Cardiac muscle cell (in vitro differentiated cells and primary cell): ENCODE data around the gene ZFP90. TPM values are rescaled to one million over a fixed set of nuclear protein-coding genes. Genes with fewer than 3 reads are reported as not detected.

Experiments
- DNase-seq, 2 donors: peaks; one replicate each; pipeline versions ENCODE4 v3.0.0 to v3.0.0-alpha.2; 2010 to 2017; ENCODE audit warnings: low read depth in 1 of 2, low spot score in 1 of 2
- H3K27ac ChIP-seq: fragments of 200-600 bp; sonication (generic); 2 replicates; pipeline ENCODE4 v1.5.1; 2016
- H3K27me3 ChIP-seq: fragments of 200-600 bp; sonication (generic); 2 replicates; pipeline ENCODE4 v1.6.0; 2016; ENCODE audit warnings: control low read depth
- H3K36me3 ChIP-seq: fragments of 200-600 bp; sonication (generic); 2 replicates; pipeline ENCODE4 v1.5.1; 2016; ENCODE audit warnings: control low read depth
- H3K4me1 ChIP-seq: fragments of 200-600 bp; sonication (generic); 2 replicates; pipeline ENCODE4 v1.8.1; 2017; ENCODE audit warnings: low read depth, mild to moderate bottlenecking, mixed run types
- H3K4me3 ChIP-seq: fragments of 200-600 bp; sonication (generic); 2 replicates; pipeline ENCODE4 v1.5.1; 2016; ENCODE audit warnings: mild to moderate bottlenecking
- H3K9me3 ChIP-seq: fragments of 200-600 bp; sonication (generic); 2 replicates; pipeline ENCODE4 v1.5.1; 2017; ENCODE audit warnings: low read depth, mild to moderate bottlenecking, control low read depth
- polyA plus RNA-seq: library from polyadenylated mRNA; unstranded; fragments of >200 nt; fragmentation: Nextera tagmentation; extraction: Ambion mirVana; gene quantifications from 2 replicates; pipeline ENCODE4 v1.2.1, GENCODE V29; 2016
- total RNA-seq: library from RNA; depleted of rRNA; stranded (reverse); fragments of >200 nt; gene quantifications from 2 replicates; pipeline ENCODE4 v1.2.3, GENCODE V29; 2016
- TF ChIP-seq, protein P1 (sequence below): IDR thresholded peaks from 2 replicates; pipeline ENCODE4 v1.5.1; 2012; ENCODE audit warnings: low read depth, mild to moderate bottlenecking, low read length

ZFP90 gene
- total and polyA plus RNA-seq, 2 experiments from 2014 or later, result 29.1 to 69.3 TPM

DNA sequence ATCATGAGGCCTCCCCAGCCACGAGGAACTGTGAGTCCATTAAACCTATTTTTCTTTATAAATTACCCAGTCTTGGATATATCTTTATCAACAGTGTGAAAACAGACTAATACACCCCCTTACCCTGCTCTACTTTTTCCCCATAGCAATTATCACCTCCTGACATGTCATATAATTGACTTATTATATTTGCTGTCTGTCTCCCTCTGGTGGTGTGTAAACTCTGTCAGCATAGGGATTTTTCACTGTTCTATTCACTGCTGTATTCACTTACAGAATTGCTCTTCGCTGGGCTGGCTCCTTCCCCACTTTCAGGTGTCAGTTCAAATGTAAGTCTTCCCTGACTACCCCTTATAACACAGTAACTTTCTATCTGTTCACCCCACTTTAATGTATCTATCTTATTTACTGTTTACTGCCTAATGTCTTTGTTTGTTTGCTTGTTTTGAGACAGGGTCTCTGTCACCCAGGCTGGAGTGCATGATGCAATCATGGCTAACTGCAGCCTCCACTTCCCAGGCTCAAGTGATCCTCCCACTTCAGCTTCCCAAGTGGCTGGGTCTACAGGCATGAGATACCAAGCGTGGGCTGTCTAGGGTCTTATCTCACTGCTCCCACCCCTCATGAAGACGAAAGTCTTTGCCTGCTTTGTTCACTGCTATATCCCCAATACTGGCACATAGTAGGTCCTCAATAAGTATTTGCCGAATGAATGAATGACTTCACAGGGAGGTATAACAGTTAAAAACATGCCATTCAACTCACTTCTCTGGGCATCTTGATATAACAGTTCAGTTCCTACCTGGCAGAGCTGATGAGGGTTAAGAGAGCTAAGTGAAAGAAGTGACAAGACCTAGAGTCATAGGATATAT is 53.6 kb downstream of the ZFP90 start:
- peak in 1 of 2 donors; percentile 27 for DNase-seq
- H3K4me3 ChIP-seq, result no peak overlapping the region
- no peak overlapping the region for H3K27ac ChIP-seq
- H3K27me3 ChIP-seq, result no peaks in the 10 kb centered on the region
- no peaks in the 10 kb centered on the region for H3K4me1 ChIP-seq
- H3K36me3 ChIP-seq, result no peaks in the 10 kb centered on the region
- no peaks in the 10 kb centered on the region for H3K9me3 ChIP-seq
- TF ChIP-seq, protein P1, sequence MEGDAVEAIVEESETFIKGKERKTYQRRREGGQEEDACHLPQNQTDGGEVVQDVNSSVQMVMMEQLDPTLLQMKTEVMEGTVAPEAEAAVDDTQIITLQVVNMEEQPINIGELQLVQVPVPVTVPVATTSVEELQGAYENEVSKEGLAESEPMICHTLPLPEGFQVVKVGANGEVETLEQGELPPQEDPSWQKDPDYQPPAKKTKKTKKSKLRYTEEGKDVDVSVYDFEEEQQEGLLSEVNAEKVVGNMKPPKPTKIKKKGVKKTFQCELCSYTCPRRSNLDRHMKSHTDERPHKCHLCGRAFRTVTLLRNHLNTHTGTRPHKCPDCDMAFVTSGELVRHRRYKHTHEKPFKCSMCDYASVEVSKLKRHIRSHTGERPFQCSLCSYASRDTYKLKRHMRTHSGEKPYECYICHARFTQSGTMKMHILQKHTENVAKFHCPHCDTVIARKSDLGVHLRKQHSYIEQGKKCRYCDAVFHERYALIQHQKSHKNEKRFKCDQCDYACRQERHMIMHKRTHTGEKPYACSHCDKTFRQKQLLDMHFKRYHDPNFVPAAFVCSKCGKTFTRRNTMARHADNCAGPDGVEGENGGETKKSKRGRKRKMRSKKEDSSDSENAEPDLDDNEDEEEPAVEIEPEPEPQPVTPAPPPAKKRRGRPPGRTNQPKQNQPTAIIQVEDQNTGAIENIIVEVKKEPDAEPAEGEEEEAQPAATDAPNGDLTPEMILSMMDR, result peak; percentile 24

DNA sequence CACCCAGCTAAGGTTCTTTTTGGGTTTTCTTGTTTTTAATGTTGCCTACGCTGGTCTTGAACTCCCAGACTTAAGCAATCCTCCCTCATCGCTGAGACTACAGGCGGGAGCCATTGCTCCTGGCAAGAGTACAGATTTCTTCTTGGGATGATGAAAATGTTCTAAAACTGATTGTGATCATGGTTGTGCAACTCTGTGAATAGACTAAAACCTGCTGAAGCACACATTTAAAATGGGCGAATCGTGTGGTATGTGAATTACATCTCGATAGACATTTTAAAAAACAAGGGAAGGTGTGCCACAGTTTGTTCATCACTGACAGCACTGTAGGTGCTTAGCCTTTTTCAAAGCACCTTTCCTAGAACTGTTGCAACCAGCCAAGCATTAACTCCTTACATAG is 57.2 kb downstream of the ZFP90 start:
- H3K9me3 ChIP-seq, result no peaks in the 10 kb centered on the region
- TF ChIP-seq, protein P1, result no peak
- no peaks in the 10 kb centered on the region for H3K4me1 ChIP-seq
- H3K36me3 ChIP-seq, result no peaks in the 10 kb centered on the region
- H3K27ac ChIP-seq, result no peak overlapping the region
- H3K27me3 ChIP-seq, result no peaks in the 10 kb centered on the region
- H3K4me3 ChIP-seq, result no peak overlapping the region
- peak in 1 of 2 donors; percentile 8 for DNase-seq

DNA sequence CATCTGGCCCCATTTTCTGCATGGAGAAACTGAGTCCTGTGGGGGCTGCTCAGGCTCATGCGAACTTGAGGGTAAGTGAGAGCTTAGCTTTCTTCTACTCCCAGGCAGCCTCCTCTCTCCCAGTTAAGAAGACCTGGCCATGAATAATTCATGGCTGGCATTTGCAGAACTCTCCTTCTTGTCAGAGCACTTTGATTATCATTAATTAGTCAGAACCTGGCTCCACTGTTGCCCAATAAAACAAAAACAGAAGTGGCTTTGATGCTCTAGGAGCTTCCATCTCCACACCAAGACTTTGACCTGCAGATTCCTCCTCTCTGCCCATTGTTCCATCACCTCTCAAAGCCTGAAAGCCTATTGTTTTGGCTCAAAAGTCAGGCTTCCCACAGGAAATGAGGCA is 60.5 kb downstream of the ZFP90 start:
- H3K36me3 ChIP-seq, result no peaks in the 10 kb centered on the region
- no peak for DNase-seq
- no peaks in the 10 kb centered on the region for H3K9me3 ChIP-seq
- no peak overlapping the region for H3K27ac ChIP-seq
- TF ChIP-seq, protein P1, result no peak
- H3K27me3 ChIP-seq, result no peaks in the 10 kb centered on the region
- no peaks in the 10 kb centered on the region for H3K4me1 ChIP-seq
- no peak overlapping the region for H3K4me3 ChIP-seq

DNA sequence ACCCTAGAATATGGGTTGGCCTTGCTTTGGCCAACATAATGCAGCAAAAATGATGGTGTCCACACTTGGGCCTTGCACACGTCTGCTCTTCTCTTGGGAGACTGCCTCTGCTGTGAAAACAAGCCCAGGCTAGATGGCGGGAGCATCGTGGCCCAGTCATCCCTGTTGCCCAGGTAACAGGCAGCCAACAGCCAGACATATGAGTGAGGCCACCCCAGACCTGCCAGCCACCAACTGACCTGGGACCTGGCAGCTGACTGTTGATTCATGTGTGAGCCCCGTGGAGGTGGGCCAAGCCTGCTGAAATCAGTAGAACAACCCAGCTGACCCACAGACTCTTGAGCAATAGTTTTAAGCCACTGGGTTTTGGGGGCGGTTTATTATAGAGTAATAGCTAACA is 66.7 kb downstream of the ZFP90 start:
- DNase-seq, result no peak
- Histone ChIP-seq H3K27me3 (no peaks in the 10 kb centered on the region), H3K9me3 (no peaks in the 10 kb centered on the region), H3K4me1 (no peaks in the 10 kb centered on the region), H3K27ac (no peak overlapping the region), H3K36me3 (no peaks in the 10 kb centered on the region), H3K4me3 (no peak overlapping the region)
- TF ChIP-seq, protein P1, result no peak

DNA sequence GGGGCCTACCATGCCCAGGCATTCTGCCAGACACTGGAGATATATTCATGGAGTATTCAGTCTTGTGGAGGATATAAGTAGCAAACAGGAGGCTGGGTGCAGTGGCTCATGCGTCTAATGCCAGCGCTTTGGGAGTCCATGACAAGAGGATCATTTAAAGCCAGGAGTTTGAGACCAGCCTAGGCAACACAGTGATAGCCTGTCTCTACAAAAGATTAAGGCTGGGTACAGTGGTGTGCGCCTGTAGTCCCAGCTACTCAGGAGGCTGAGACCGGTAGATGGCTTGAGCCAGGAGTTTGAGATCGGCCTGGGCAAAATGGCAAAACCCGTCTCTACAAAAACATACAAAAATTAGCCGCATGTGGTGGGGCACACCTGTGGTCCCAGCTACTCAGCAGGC is 68.4 kb downstream of the ZFP90 start:
- H3K9me3 ChIP-seq, result no peaks in the 10 kb centered on the region

More for the DNA sequence above, 68.4 kb downstream of the ZFP90 start:
- Histone ChIP-seq H3K27ac (no peak overlapping the region), H3K36me3 (no peaks in the 10 kb centered on the region), H3K4me1 (no peaks in the 10 kb centered on the region), H3K4me3 (no peak overlapping the region), H3K27me3 (no peaks in the 10 kb centered on the region)
- no peak for DNase-seq
- TF ChIP-seq, protein P1, result no peak
